Erythroblast (primary cell): ENCODE results near the gene CACNA1G.

Experiments used
- DNase-seq, 2 experiments: peaks; one replicate each; lab custom pipeline; 2025; lab: John Stamatoyannopoulos, UW
- GATA1 ChIP-seq: IDR thresholded peaks from 2 replicates; pipeline ENCODE4 v1.6.1; 2011; ENCODE audit warnings: low read depth, mild to moderate bottlenecking, control low read depth, low read length, moderate library complexity
- POLR2A ChIP-seq: IDR thresholded peaks from 2 replicates; pipeline ENCODE4 v1.6.1; 2011; ENCODE audit warnings: mild to moderate bottlenecking, low read length

CACNA1G gene

GRCh38 chr17:50548831-50549230, 11.7 kb upstream of the CACNA1G start:
- TF ChIP-seq POLR2A (no peak), GATA1 (no peak)
- DNase-seq = no peak

DNA sequence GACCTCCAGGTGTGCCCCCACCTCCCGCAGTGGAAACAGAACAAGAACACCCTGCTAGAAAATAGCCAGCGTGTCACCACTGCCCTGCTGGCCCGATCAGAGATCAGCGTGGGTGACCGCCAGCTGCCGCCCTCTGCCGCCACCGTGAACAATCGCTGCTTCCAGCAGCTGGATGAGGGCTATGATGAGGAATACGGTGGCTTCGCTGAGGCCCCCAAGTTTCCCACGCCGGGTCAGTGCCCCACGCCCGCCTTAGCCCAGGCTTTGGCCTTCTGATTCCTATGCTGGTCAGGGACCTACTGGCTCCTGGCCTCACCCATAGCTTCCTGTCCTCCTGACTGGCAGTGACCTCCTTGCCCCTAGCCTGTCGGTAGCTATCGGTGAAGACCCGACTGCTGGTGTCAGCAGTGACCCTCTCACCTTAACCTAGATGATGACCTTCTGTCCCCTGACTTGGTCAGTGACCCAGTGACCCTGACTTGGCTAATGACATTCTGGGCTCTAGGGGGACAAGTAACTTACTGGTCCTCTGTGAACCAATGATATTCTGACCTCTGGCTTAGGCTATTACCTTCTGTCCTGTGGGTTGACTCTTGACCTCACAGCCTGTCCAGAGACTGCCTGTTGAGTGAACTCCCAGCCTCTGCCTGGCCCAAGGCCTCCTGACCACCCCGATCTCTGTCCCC, 11.1 kb upstream of the CACNA1G start:
- TF ChIP-seq POLR2A (no peak), GATA1 (no peak)
- DNase-seq = no peak

GRCh38 chr17:50549969-50550368, 10.5 kb upstream of the CACNA1G start:
- TF ChIP-seq POLR2A = no peak
- no peak for TF ChIP-seq GATA1
- no peak for DNase-seq

DNA sequence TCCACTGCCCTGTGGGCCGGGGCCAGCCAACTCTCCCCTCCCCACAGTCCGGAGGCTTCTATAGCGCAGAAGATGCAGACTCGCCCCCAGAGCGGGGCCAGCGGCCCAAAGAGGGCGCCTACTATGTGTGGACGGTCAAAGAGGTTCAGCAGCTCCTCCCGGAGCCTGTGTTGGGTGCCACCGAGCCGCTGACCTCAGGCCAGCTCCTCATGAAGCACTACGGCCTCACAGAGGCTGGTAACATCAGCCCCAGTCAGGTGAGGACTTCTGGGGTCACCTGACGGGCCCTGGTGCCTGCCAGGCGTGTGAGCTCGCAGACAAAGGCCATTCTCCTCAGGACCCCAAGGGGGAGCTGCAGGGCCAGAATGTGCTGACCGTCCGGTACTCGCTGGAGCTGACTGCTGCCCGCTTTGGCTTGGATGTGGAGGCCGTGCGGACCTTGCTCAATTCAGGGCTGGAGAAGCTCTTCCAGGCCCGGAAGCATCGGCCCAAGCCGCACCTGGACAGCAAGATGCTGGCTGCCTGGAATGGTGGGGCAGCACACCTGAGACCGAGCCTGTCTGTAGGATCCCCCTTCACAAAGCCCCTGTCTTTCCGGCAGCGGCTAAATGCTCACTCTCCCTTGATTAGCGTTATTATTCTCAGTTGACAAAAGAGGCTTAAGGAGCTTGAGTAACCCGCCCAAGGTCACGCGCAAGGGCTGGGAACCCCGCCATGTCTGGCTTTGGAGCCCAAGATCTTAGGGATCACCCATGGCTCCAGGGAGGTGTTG, 9.7 kb upstream of the CACNA1G start:
- DNase-seq = peak; percentile 60 to 61
- TF ChIP-seq GATA1 (no peak), POLR2A (no peak)

DNA sequence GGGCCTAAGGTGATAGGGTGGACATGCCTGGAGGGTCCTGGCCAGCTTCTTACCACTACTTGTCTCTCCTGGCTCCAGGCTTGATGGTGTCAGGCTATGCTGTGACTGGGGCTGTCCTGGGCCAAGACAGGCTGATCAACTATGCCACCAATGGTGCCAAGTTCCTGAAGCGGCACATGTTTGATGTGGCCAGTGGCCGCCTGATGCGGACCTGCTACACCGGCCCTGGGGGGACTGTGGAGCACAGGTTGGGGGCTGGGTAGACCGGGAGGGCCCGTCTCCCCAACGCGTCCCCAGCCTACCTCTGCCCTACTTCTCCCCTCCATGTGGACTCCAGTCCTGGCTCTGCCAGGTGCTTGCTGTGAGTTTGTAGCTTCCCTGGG, 9.1 kb upstream of the CACNA1G start:
- TF ChIP-seq GATA1 (no peak), POLR2A (no peak)
- DNase-seq = no peak

DNA sequence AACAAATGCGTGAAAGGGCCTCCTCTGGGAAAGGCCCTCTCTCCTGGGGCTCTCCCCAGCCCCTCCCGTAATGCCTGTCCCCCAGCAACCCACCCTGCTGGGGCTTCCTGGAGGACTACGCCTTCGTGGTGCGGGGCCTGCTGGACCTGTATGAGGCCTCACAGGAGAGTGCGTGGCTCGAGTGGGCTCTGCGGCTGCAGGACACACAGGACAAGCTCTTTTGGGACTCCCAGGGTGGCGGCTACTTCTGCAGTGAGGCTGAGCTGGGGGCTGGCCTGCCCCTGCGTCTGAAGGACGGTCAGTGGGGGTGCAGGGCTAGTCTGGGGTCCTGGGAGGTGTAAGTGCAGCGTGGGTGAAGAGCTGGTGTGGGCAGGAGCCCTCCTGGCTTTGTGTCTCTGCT, 8.6 kb upstream of the CACNA1G start:
- TF ChIP-seq POLR2A (no peak), GATA1 (no peak)
- DNase-seq = no peak

DNA sequence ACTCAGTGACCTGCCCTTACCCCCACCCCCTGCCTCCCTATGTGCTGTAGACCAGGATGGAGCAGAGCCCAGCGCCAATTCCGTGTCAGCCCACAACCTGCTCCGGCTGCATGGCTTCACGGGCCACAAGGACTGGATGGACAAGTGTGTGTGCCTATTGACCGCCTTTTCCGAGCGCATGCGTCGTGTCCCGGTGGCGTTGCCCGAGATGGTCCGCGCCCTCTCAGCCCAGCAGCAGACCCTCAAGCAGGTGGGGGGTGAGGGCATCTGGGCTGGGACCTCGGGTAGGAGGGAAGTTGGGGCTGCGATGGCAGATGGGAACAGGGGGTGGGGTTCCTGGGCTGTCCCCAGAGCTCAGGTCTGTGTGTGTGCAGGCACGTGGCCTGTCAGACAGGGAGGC, 6.3 kb upstream of the CACNA1G start:
- TF ChIP-seq POLR2A (no peak), GATA1 (no peak)
- no peak for DNase-seq

- no peak for TF ChIP-seq GATA1
- no peak for TF ChIP-seq POLR2A
- DNase-seq = no peak
Measured at GRCh38 chr17:50556803-50557202, 3.7 kb upstream of the CACNA1G start.

GRCh38 chr17:50557630-50558029, 2.9 kb upstream of the CACNA1G start:
- TF ChIP-seq POLR2A (no peak), GATA1 (no peak)
- DNase-seq = no peak

DNA sequence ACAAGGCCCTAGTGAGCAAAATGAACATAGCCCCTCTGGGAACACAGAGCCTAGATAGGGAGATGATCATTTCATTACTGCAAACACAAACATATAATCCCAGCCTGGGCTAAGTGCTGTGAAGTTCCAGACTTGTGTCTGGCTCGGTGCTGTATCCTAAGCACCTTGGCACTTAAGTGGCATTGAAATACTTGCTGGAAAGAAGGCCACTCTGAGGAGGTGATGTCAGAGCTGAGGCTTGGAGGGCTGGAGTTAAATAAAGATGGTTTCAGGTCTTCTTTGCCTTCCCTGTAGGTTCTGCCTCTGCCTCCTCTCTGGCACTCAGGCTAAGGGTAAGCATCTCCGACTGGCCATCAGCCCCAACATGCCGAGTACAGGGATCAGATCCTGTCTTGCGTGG, 2.4 kb upstream of the CACNA1G start:
- TF ChIP-seq POLR2A = no peak
- TF ChIP-seq GATA1 = no peak

DNA sequence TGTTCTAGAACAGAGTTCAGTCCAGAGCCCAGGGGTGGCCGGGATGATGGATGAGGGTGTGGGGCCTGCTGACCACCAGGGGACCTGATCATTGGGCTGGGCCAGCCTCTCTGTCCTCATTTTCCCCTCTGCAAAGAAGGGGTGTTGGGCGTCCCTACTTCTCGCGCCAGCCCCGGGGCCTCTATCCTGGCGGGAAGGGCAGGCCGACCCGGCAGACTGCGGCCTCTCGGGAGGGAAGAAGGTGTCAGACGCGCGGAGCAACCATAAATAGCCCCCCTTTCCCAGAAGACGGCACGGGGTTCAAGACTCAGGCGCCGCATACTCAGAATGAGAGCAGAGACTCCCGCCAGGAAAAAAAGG, 2.0 kb upstream of the CACNA1G start:
- TF ChIP-seq POLR2A (no peak), GATA1 (no peak)
- DNase-seq = no peak

More for the DNA sequence above, 2.4 kb upstream of the CACNA1G start:
- peak in 1 of 2 experiments; percentile 14 for DNase-seq

DNA sequence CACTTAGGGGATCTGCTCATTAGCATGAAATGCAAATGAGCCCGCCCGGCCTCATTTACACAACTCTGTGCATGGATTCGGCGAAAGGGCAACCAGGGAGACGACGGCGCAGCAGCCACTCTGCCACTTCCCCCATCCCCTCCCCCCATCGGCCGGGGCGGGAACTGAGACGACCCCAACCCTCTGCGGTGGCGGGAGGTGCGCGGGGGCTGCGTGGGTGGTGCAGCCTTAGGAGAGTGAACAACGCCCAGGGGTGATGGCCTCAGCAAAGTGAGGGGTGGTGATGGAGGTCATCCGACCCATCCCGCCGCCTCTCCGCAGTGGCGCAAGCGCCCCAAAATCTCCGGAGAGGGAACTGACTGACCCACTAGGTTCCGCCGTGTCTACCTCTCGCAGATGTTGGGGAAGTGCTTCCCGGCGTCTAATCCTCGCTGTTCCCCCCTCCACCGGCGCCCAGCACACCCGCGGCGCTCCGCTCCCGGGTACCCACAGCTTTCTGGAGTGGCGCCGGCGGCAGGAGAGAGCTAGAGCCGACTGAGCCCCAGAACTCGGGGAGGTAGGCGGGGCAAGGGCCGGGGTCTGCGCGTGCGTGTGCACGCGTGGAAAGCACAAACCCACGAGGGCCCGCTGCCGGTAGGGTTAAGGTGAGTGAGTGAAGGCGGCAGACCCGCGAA, 1.4 kb upstream of the CACNA1G start:
- DNase-seq = no peak
- TF ChIP-seq POLR2A (no peak), GATA1 (no peak)

DNA sequence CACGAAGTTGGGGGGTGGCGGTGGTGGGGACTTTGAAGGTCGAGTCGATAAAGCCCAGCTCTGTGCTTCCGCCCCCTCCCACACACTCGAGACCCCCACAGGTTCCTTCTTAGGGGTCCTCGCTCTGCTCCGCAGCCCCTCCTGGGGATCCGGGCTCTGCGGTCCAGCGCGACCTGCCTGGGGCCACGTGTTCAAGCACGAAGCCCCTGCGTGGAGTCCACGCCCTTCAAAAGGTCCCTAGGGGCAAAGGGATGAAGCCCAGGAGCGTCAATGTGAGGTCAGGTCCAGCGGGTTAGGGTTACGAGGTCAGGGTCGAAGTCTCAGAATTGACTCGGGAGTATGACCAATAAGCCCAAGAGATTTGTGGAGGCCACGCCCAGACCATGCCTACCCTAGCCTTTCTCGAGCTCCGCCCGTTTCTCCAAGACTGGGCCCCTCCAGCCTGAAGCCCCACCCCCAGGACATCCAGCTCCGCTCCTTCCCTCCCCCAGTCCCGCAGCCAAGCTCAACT, 786 bp upstream of the CACNA1G start:
- DNase-seq = peak; percentile 39 to 41

GRCh38 chr17:50560931-50561745, 623 bp downstream of the CACNA1G start:
- DNase-seq = no peak
- no peak for TF ChIP-seq GATA1
- TF ChIP-seq POLR2A = no peak

More for the DNA sequence above, 786 bp upstream of the CACNA1G start:
- no peak for TF ChIP-seq POLR2A
- no peak for TF ChIP-seq GATA1
